ENCODE measurements around the gene DMRTC2.

The DMRTC2 gene

DNA sequence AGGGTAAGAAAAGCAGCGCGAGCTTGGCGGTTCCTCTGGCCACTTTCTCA lies at the start of gene DMRTC2:
Gene DMRTC2 (plus strand): TSS at position 42 of the 50 bp plus-strand sequence. CDS start 2,387 bp downstream, outside the sequence.
- DNase-seq = no peak

- DNase-seq = no peak
These were observed 48.5 kb upstream of the DMRTC2 start, which contains the start of gene CEACAM3 for GRCh38 chr19:41796362-41796761. Gene CEACAM3 (plus strand): TSS chr19:41796587. CDS start chr19:41796678, 91 bp downstream.

DNA sequence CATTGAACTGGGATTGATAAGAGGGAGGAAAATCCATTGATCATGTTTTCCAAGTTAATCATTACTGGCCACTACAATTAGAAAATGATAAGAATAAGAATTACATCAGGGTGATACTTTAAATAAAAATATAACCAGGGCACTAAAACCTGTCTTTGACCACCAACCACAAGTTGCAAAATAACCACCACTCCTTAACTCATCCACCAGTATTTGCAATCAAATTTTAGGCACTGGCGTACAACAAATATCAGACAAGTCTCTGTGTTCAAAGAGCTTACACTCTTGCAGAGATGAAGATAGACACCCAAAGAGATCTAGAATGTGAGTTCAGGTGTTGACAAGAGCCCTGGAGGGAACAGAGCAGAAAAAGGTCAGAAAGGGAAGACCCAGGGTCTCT lies 47.9 kb upstream of the DMRTC2 start:
- DNase-seq = no peak

DNA sequence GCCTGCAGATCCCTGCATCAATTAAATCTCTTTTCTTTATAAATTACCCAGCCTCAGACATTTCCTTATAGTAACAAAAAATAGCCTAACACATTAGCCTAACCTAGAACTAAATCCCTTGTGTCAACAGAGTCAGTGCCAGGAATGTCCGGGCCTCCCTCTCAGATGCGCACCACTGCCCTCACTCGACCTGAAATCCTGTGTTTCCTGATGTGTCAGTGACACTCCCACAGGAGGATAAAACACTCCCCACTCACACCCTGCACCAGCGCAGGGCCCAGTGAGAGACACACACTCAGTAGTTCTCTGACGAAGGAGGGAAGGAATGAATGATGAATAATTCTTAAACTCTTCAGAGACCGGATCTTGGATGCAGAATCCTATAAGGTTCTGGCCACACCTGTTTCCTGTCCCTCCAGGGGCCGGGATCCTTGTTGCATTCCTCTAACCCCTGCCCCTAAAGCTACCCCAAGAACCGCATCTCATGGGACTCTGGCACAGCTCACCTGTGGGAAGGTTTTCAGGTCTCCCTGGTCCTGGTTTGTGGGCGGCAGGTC lies 45.3 kb upstream of the DMRTC2 start:
- no peak for DNase-seq

DNA sequence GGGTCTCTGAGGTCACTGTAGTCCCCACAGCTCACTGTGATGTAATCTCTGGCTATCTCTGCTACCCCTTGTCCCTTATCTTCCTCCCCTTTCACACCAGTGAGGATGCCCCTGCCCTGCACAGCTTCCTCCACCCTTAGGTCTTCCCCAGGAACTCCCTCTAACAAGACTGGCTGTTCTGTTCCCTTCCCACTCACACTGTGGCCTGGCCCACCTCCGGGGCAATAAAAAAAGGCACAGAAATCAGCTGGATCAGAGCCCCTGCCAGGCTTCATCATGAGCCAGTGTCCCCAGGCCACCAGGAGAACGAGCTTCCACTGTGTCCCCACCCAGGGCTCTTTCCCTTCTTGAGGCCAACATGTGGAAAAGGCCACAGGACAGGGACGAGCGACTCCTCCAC lies 43.8 kb upstream of the DMRTC2 start:
- no peak for DNase-seq

DNA sequence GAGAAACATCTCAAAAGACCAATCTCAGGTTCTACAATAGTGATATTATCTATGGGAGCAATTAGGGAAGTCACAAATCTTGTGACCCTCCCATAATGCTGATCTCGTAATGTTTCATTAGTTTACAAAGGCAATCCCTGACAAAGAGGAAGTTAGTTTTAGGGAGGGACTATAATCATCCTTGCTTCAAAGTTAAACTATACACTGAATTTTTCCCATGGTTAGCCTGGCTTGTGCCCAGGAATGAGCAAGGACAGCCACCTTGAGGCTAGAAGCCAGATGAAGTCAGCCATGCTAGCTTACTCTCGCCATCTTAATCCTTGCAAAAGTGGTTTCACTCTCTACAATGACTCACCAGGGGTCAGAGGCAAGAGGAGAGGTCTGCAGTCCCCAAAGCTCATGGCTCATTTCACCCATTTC lies 43.0 kb upstream of the DMRTC2 start:
- DNase-seq = no peak

DNA sequence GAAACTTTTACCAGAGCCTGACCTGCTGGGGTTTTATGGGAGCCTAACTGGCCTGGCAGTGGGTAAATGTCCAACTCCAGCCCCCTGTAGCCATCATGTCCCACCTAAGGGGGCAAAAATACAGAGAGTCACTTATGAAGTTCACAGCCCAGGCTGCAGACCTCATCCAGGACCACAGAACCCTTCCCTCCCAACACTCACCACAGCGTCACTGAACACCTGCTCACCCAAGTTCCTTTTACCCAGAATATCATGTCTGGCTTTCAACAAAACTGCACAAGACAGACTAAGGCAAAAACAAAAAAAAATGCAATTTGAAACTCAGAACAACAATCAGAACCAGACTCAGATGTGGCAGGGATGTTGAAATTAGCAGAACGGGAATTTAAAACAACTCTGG lies 42.1 kb upstream of the DMRTC2 start:
- DNase-seq = no peak

DNA sequence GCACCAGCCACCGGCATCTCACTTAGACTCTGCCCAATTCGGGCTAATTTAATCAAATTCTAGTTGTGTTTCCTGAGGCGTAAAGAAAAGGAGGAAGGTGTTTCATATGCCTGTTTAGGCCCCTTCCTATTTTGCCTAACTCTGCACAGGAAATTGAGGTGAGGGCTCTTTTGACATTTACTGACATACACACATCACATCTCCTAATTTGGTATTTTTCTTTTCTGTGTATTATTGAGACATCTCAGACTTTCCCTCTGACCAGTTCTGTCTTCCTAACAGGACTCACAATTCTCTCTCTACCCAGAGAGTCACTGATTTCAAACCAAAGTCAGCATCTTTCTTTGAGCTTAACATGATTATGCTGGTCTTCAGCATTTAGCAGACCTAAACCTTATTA lies 40.5 kb upstream of the DMRTC2 start:
- no peak for DNase-seq

DNA sequence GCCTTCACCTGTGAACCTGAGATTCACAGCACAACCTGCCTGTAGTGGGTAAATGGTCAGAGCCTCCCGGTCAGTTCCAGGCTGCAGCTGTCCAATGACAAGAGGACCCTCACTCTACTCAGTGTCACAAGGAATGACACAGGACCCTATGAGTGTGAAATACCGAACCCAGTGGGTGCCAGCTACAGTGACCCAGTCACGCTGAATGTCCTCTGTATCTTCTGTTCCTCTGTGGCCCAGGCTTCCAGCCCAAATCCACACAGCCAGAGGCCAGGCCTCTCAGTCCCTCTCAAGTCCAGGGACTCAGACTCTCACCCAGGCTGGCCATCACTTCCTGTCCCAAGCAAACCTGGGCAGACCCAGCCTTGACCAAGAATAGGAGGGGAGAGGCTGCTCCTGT lies 37.7 kb upstream of the DMRTC2 start:
- no peak for DNase-seq

GRCh38 chr19:41808663-41809566 lies 35.9 kb upstream of the DMRTC2 start:
- DNase-seq = no peak

DNA sequence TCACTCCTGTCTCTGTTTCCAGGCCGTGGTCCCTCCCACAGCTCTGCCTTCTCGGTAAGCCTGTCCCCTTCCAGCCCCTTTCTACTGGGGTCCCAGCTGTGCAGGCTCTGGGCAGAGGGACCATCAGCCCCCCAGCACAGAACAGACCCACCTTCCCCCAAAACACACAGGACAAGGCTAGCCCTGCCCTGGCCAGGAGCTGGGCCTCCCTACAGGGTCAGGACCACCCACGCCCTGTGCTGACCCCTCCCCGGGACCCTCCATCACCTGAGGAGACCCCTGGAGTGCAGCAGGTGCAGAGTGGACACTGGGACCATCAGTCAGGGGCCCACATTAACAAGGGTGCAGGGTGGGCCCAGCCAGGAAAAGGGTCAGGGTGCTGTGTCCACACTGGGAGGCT lies 34.5 kb upstream of the DMRTC2 start:
- DNase-seq = no peak

DNA sequence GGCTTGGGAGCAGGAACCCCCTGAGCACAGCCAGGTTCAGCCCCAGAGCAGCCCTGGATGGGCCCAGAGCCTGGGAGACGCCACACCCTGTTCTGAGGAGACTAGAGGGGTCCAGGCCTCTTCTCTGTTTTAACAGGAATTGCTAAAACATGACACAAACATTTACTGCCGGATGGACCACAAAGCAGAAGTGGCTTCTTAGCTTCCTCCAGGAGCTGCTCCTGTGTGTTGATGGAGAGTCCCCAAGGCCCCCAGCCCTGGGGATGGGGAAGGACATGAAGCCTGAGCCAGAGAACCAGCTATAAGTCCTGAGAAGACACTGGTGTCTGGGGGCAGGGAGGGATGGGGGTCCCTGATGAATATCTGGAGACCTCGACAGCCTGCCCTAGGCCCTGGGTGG lies 33.8 kb upstream of the DMRTC2 start:
- DNase-seq = no peak

GRCh38 chr19:41811981-41812380 lies 32.9 kb upstream of the DMRTC2 start:
- no peak for DNase-seq

- no peak for DNase-seq
These were observed 30.9 kb upstream of the DMRTC2 start for GRCh38 chr19:41813911-41814310.

DNA sequence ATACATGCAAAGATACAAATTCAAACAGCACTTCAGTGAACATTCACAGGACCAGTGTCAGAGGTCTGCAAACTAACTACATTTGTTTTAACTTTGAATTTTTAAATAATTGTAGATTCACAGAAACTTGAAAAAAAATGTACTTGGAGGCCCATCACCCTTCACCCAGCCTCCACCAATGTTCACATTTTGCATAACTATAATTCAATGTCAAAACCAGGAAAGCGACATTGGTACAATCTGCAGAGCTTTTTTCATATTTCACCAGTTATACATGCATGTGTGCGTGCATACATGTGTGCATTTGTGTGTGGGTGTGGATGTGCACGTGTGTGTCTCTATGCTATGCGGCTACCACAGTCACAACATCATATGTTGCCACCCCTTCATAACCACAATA lies 29.5 kb upstream of the DMRTC2 start:
- DNase-seq = no peak

- DNase-seq = no peak
These were observed 28.1 kb upstream of the DMRTC2 start for GRCh38 chr19:41816761-41817160.

- peak; percentile 79 for DNase-seq
These were observed 23.7 kb upstream of the DMRTC2 start for GRCh38 chr19:41821003-41821735.

DNA sequence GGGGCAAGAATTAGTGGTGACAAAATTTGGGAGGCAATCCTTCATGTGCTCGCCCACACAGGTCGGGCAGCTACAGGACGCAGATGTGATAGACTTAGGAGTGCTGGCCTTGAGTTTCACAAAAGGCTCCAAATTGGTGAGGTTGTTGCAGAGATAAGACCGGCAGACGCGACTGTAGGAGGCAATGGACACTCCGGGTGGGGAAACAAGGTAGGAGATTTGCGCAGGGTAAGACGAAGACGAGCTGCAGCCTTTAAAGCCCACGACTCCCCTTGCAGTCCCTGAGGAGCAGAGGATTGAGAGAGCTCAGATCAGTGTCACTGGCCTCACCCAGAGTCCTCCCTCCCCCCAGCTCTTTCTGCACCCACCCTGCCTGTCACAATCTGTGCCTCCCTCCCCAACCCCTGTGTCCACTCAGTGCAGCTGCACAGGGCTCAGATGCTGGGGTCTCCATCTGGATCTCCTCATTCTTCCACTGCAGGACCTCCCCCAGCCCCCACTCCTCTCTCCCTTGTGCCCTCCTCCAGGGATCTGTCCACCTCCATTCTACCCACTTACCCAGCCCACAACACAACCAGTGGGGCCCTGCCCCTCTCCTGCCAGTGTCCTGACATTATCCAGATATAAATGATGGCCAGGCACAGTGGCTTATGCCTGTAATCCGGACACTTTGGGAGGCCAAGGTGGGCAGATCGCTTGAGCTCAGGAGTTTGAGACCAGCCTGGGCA lies 6.7 kb upstream of the DMRTC2 start:
- DNase-seq = no peak

GRCh38 chr19:41839211-41839610 lies 5.6 kb upstream of the DMRTC2 start:
- no peak for DNase-seq

DNA sequence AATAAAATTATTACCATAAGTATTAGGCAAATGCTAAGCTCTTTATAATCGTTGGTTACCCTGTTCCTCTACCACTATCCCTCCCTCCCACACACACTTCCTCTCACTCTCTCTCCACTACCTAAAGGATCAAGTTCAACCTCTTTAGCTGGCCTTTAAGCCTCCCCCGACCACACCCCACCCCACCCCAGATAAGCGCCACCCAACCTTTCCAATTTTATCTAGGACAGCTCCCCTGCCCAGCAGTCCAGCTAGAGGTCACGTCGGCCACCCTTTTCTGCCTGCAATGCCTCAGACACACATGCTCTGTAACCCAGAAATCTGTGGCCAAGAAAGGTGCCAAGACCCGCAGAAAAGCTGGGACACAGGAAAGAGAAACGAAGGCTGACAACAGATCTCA lies 1.5 kb upstream of the DMRTC2 start:
- DNase-seq = no peak

DNA sequence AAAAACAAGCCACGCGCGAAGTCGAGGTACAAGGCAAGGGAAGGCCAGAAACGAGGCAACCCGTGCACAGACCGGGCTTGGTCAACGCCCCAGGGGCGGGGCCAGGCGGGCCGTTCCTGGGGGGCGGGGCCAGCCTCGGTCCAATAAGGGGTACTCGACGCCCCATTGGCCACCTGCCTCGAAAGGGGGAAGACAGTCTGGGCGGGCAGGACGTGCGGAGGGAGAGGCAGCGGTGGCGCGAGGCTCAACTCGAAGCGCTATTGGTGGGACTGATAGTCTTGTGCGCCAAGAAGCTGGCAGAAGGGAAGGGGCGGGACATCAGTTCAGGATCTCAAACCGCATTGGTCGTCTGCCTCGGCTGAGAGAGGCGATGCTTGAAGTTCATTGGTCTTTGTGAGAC lies 241 bp upstream of the DMRTC2 start, which contains the start of gene LYPD4:
Gene LYPD4 (minus strand): TSS at position 83 of the 400 bp plus-strand sequence. CDS start 5,398 bp downstream, outside the sequence.
- DNase-seq = no peak

DNA sequence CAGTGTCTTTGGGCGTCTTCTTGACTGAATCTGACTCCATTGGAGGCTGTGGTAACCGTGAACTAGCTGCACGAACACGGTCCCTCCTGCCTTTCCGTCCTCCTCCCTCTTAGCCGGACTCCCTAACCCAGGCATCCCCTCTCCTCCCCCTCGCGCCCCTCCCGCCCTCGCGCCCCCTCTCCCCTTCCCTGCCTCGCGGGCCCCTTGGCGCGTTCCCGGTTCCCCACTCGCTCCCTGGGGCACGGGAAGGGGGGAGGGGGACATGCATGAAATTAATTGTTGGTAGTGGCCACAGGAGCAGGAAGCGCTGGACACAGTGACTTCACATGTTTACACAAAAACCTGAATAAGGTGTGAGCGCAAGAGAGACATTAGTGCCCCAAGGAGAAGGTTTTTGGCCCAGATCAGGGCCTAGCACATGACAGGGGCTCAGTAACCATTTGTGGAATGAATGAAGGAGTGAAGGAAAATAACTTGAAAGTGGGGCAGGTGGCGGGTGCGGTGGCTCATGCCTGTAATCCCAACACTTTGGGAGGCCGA lies 279 bp downstream of the DMRTC2 start:
- DNase-seq = no peak

- DNase-seq = no peak
These were observed 2.7 kb downstream of the DMRTC2 start for GRCh38 chr19:41847351-41848105.
